DOHH2 (cell line): ENCODE measurements around the gene ZCCHC17.

Source experiments
- CTCF ChIP-seq: fragments of 200-600 bp; sonication (generic); IDR thresholded peaks from one replicate; pipeline ENCODE4 v1.5.1; 2014; ENCODE audit warnings: antibody characterized with exemption, mild to moderate bottlenecking, low read depth, low read length; ENCODE audit not compliant: poor library complexity, severe bottlenecking
- EZH2phosphoT487 ChIP-seq: fragments of 200-600 bp; sonication (generic); IDR thresholded peaks from 2 replicates; pipeline ENCODE4 v1.6.1; 2017; ENCODE audit warnings: borderline replicate concordance, mild to moderate bottlenecking, antibody characterized with exemption, low read length, moderate library complexity, mixed read lengths

DNA sequence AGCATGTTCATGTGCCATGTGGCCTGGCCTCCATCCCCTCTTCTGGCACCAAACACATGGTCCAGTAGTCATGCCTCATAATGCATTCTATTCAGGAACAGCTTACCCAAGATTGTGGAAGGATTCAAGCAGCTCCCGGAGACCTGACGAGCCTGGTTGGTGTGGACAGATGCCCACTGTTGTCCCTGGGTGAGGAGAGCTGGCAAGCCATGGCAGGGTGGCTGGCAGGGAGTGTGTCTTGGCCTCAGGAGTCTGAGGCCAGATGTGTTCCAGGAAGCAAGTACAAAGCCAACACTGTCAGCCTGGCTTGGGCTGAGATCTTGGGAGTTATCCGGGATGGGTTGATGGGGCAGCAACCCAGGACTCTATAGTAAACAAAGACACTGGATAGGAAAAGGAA, 83.3 kb downstream of the ZCCHC17 start:
- TF ChIP-seq CTCF (no peak), EZH2phosphoT487 (no peak)
